ENCODE data around the gene MTMR2. TPM values are rescaled to one million over a fixed set of nuclear protein-coding genes. Genes with fewer than 3 reads are reported as not detected.

MTMR2 gene
- total and polyA plus RNA-seq, 2 of the 13 experiments (the other 11 are each of a cell fraction or from before 2014, with no cell fraction given): 12.7 to 22.3 TPM

- TF ChIP-seq, protein P1, sequence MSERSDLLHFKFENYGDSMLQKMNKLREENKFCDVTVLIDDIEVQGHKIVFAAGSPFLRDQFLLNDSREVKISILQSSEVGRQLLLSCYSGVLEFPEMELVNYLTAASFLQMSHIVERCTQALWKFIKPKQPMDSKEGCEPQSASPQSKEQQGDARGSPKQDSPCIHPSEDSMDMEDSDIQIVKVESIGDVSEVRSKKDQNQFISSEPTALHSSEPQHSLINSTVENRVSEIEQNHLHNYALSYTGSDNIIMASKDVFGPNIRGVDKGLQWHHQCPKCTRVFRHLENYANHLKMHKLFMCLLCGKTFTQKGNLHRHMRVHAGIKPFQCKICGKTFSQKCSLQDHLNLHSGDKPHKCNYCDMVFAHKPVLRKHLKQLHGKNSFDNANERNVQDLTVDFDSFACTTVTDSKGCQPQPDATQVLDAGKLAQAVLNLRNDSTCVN (CRISPR knock-in tag; IDR thresholded peaks at IDR 0.05; ENCODE audit: borderline replicate concordance): peak; percentile 58; the same call in 1 of the 2 replicates
- TF ChIP-seq PAF1 (CRISPR knock-in tag; IDR thresholded peaks at IDR 0.05): no peak
- TF ChIP-seq KDM1A (CRISPR knock-in tag; IDR thresholded peaks at IDR 0.05): no peak
- TF ChIP-seq ZNF672 (CRISPR knock-in tag; IDR thresholded peaks at IDR 0.05): no peak
- peak; percentile 73; the same call in 1 of the 2 replicates for TF ChIP-seq IRX3 (CRISPR knock-in tag; IDR thresholded peaks at IDR 0.05; ENCODE audit: borderline replicate concordance, low read depth)
- TF ChIP-seq, protein P2, sequence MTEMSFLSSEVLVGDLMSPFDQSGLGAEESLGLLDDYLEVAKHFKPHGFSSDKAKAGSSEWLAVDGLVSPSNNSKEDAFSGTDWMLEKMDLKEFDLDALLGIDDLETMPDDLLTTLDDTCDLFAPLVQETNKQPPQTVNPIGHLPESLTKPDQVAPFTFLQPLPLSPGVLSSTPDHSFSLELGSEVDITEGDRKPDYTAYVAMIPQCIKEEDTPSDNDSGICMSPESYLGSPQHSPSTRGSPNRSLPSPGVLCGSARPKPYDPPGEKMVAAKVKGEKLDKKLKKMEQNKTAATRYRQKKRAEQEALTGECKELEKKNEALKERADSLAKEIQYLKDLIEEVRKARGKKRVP (CRISPR knock-in tag; IDR thresholded peaks at IDR 0.05): peak in 1 of 2 experiments; percentile 65; a peak in 2 of 4 replicates
- TF ChIP-seq UBTF (CRISPR knock-in tag; IDR thresholded peaks at IDR 0.05): peak; percentile 94
- TF ChIP-seq, protein P3, sequence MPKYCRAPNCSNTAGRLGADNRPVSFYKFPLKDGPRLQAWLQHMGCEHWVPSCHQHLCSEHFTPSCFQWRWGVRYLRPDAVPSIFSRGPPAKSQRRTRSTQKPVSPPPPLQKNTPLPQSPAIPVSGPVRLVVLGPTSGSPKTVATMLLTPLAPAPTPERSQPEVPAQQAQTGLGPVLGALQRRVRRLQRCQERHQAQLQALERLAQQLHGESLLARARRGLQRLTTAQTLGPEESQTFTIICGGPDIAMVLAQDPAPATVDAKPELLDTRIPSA (CRISPR knock-in tag; IDR thresholded peaks at IDR 0.05; ENCODE audit: borderline replicate concordance): no peak; the same call in 1 of the 2 replicates
- TF ChIP-seq CENPT (CRISPR knock-in tag; IDR thresholded peaks at IDR 0.05; ENCODE audit: low read depth): peak; percentile 67; the same call in 1 of the 2 replicates
- TF ChIP-seq FLYWCH1 (CRISPR knock-in tag; IDR thresholded peaks at IDR 0.05): peak; percentile 46; the same call in 1 of the 2 replicates
- no peak; the same call in 1 of the 2 replicates for TF ChIP-seq CBX5 (CRISPR knock-in tag; IDR thresholded peaks at IDR 0.05; ENCODE audit: borderline replicate concordance)
- TF ChIP-seq ZNF576 (CRISPR knock-in tag; IDR thresholded peaks at IDR 0.05): no peak
- peak; percentile 95 for TF ChIP-seq ZNF143 (CRISPR knock-in tag; IDR thresholded peaks at IDR 0.05)
- no peak for TF ChIP-seq RBAK (CRISPR knock-in tag; IDR thresholded peaks at IDR 0.05)
- TF ChIP-seq RXRB (CRISPR knock-in tag; IDR thresholded peaks at IDR 0.05; ENCODE audit: borderline replicate concordance): peak; percentile 63; the same call in 1 of the 2 replicates
- no peak for TF ChIP-seq GMEB2 (CRISPR knock-in tag; IDR thresholded peaks at IDR 0.05; ENCODE audit: low read depth)
- peak; percentile 81; the same call in 1 of the 2 replicates for TF ChIP-seq RFXANK (CRISPR knock-in tag; IDR thresholded peaks at IDR 0.05)
- 0 out of 2 replicates have a peak, but pooled peaks have one; percentile 59 for TF ChIP-seq RARG (CRISPR knock-in tag; IDR thresholded peaks at IDR 0.05; ENCODE audit: low read depth)
- TF ChIP-seq ZNF253 (CRISPR knock-in tag; IDR thresholded peaks at IDR 0.05; ENCODE audit: borderline replicate concordance): 0 out of 2 replicates have a peak, but pooled peaks have one; percentile 59
Measured at GRCh38 chr11:95923728-95924413, at the start of gene MTMR2 (continued).

Data from HepG2 (cell line).